ENCODE results near the gene CEP57L1. TPM values are rescaled to one million over a fixed set of nuclear protein-coding genes. Genes with fewer than 3 reads are reported as not detected.
"Not testable (repeated sequence)": the region's sequence is repeated elsewhere in the genome, so short reads cannot be mapped to it uniquely, and the experiment has no call there.

CEP57L1 gene
- total and polyA plus RNA-seq, 12 donors = 8.6 to 29.6 (median 14.2) TPM

- no peak overlapping the region for H3K27ac ChIP-seq
- H3K36me3 ChIP-seq (replicated peaks in 1 of 2) = no peaks in the 10 kb centered on the region
- intact Hi-C loops (cut with DNase I) = no loop called here
- no peak for DNase-seq
- no peak overlapping the region for H3K4me3 ChIP-seq
- no peak for TF ChIP-seq CTCF (IDR thresholded peaks at IDR 0.05)
- no peak for TF ChIP-seq POLR2A (IDR thresholded peaks at IDR 0.05)
- H3K9me3 ChIP-seq (replicated peaks in 1 of 3) = no peaks in the 10 kb centered on the region
- no peaks in the 10 kb centered on the region for H3K27me3 ChIP-seq
- peaks cover 0 to 7% of the 10 kb centered on the region in 2 donors for H3K4me1 ChIP-seq (replicated peaks in 1 of 2)
Observed at GRCh38 chr6:109143191-109143590, 47.9 kb downstream of the CEP57L1 start.

- H3K27me3 ChIP-seq; DNase-seq; H3K27ac ChIP-seq; H3K36me3 ChIP-seq (replicated peaks in 1 of 2); H3K4me3 ChIP-seq; intact Hi-C loops (cut with DNase I); H3K4me1 ChIP-seq (replicated peaks in 1 of 2); H3K9me3 ChIP-seq (replicated peaks in 1 of 3): not testable (repeated sequence)
- 90 to 100% (median 96%) methylated on average over 3 to 5 of the region's 5 CpGs for WGBS, 4 donors
Observed at GRCh38 chr6:109148251-109148650, 52.9 kb downstream of the CEP57L1 start.

GRCh38 chr6:109148716-109149115 is 53.4 kb downstream of the CEP57L1 start:
- intact Hi-C loops (cut with DNase I); DNase-seq: not testable (repeated sequence)
- whole genome bisulfite sequencing, 4 donors = 100% methylated on average over 1 of the region's 1 CpG

GRCh38 chr6:109153752-109154151 is 58.4 kb downstream of the CEP57L1 start:
- Histone ChIP-seq H3K4me1 (replicated peaks in 1 of 2) (no peaks in the 10 kb centered on the region), H3K4me3 (no peak overlapping the region), H3K36me3 (replicated peaks in 1 of 2) (no peaks in the 10 kb centered on the region), H3K27ac (no peak overlapping the region), H3K9me3 (replicated peaks in 1 of 3) (no peaks in the 10 kb centered on the region), H3K27me3 (no peaks in the 10 kb centered on the region)
- 93 to 100% (median 96%) methylated on average over 1 of the region's 1 CpG for WGBS, 4 donors
- TF ChIP-seq POLR2A (IDR thresholded peaks at IDR 0.05) (no peak), CTCF (IDR thresholded peaks at IDR 0.05) (no peak)
- no peak for DNase-seq
- intact Hi-C loops (cut with DNase I) = no loop called here

More at GRCh38 chr6:109148716-109149115, 53.4 kb downstream of the CEP57L1 start:
- H3K9me3 ChIP-seq (replicated peaks in 1 of 3); H3K36me3 ChIP-seq (replicated peaks in 1 of 2); H3K4me3 ChIP-seq; H3K27ac ChIP-seq; H3K4me1 ChIP-seq (replicated peaks in 1 of 2); H3K27me3 ChIP-seq: not testable (repeated sequence)

- Histone ChIP-seq H3K27ac (no peak overlapping the region), H3K9me3 (replicated peaks in 1 of 3) (no peaks in the 10 kb centered on the region), H3K4me3 (no peak overlapping the region), H3K36me3 (replicated peaks in 1 of 2) (no peaks in the 10 kb centered on the region), H3K27me3 (no peaks in the 10 kb centered on the region), H3K4me1 (replicated peaks in 1 of 2) (no peaks in the 10 kb centered on the region)
- DNase-seq = no peak
- TF ChIP-seq POLR2A (IDR thresholded peaks at IDR 0.05) = no peak
- TF ChIP-seq CTCF (IDR thresholded peaks at IDR 0.05) = no peak
- intact Hi-C loops (cut with DNase I) = no loop called here
Observed at GRCh38 chr6:109164331-109164730, 69.0 kb downstream of the CEP57L1 start.

Data from adrenal gland (tissue), 12 donors.